HG02852 (cell line): ENCODE results near the gene ACOX3.
"Not testable (repeated sequence)": the region's sequence is repeated elsewhere in the genome, so short reads cannot be mapped to it uniquely, and the experiment has no call there.

ENCODE experiments used
- ATAC-seq: cut with Tn5 transposase; IDR thresholded peaks from one replicate; pipeline ENCODE4 v1.9.1; 2021; ENCODE audit warnings: mild to moderate bottlenecking, moderate library complexity; ENCODE audit not compliant: unreplicated experiment

ACOX3 gene

DNA sequence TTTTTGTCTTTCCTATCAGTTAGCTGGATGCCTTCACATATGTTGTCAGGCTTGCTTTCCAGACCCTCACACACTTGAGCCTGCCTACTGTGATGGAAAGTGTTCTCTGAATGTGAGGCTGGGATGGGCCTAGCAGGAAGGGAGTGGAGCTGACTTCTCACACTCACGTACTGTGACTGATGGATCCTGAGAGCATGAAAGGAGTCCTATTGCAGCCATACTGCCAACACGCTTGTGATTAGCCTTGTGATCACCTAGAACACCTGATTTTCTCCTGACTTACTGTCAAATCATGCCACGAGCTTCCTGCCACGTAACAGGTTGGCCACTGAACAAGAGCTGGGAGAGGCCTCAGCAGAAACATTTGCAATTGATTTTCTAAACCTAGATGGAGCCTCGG, 49.9 kb downstream of the ACOX3 start:
- ATAC-seq, result no peak

DNA sequence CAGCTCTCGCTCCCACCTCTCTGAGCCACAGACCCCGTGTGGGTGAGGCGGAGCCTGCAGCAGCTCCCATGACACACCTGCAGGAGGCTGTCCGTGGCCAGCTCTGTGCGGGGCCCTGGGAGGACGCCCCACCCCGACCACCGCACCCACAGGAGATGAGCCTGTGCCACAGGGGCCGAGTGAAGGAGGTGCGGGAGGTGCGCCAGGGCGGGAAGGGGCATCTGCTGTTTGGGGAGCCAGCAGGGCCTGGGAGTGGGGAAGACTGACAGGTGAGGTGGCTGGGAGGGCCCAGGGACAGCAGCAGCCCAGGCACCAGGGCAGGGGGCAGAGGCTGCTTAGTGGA, 52.0 kb downstream of the ACOX3 start:
- no peak for ATAC-seq

- ATAC-seq, result no peak
Measured at GRCh38 chr4:8387615-8388527, 52.7 kb downstream of the ACOX3 start.

- no peak for ATAC-seq
Measured at GRCh38 chr4:8387194-8387593, 53.3 kb downstream of the ACOX3 start.

DNA sequence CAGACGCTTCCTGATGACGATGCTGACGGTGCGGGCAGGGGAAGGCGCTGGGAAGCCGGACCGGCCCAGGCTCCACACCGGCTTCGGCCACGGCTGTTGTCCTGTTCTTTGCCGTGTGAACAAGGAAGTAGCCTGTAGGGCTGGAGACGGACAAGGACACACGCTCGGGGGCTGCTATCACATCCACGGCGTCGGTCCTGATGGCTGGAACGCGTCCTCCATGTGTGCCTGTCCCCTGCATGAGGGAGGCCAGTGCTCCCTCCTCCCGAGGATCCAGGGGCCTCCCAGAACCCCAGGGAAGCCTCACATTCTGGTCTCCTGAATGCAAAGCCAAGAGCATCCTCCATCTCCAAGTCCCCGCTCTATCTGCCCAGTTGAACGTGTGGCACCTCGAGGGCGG, 53.8 kb downstream of the ACOX3 start:
- no peak for ATAC-seq

DNA sequence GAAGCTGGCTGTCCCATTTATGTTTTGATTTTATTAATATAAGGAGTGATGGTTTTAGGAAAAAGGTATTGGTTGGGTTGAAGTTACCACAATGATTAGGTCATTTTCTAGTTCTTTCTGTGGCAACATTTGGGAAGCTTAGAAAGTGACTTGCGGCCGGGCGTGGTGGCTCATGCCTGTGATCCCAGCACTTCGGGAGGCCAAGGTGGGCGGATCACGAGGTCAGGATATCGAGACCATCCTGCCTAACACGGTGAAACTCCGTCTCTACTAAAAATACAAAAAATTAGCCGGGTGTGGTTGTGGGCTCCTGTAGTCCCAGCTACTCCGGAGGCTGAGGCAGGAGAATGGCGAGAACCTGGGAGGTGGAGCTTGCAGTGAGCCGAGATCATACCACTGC, 54.4 kb downstream of the ACOX3 start:
- ATAC-seq, result not testable (repeated sequence)

- no peak for ATAC-seq
Measured at GRCh38 chr4:8385611-8386010, 54.9 kb downstream of the ACOX3 start.

- no peak for ATAC-seq
Measured at GRCh38 chr4:8385106-8385505, 55.4 kb downstream of the ACOX3 start.

- ATAC-seq, result no peak
Measured at GRCh38 chr4:8384397-8385060, 56.0 kb downstream of the ACOX3 start.

- no peak for ATAC-seq
Measured at GRCh38 chr4:8383451-8384160, 56.9 kb downstream of the ACOX3 start.

GRCh38 chr4:8383016-8383415, 57.5 kb downstream of the ACOX3 start:
- ATAC-seq, result no peak

- ATAC-seq, result no peak
Measured at GRCh38 chr4:8381814-8382581, 58.5 kb downstream of the ACOX3 start.

- no peak for ATAC-seq
Measured at GRCh38 chr4:8380511-8381415, 59.8 kb downstream of the ACOX3 start.

- ATAC-seq, result no peak
Measured at GRCh38 chr4:8379771-8380170, 60.8 kb downstream of the ACOX3 start.

- ATAC-seq, result no peak
Measured at GRCh38 chr4:8379281-8379680, 61.2 kb downstream of the ACOX3 start.

DNA sequence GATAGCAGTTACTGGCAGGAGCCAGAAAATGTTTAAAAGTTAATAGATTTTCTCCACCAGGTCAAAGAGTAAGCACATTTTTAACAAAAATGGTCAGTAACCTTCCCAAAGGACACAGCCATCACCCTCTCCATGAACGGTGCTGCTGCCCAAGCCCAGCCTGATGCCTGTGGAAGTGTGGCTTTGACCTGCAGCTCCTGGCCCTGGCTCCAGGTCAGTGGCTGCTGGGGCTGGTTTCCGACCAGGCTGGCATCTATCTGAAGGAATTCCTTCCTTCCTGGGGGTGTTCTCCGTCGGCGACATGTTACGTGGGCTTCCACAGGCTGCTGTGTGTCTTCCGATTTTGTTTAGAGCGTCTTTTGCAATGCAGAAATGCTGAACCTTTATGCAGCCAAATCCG, 61.7 kb downstream of the ACOX3 start:
- no peak for ATAC-seq

- ATAC-seq, result no peak
Measured at GRCh38 chr4:8378101-8378724, 62.3 kb downstream of the ACOX3 start.

GRCh38 chr4:8377103-8378075, 63.1 kb downstream of the ACOX3 start:
- no peak for ATAC-seq
